Mesenchymal stem cell (in vitro differentiated cells and primary cell): ENCODE results near the gene PHC2.

Experiments
- DNase-seq: peaks from one replicate; pipeline ENCODE4 v3.0.0-alpha.2; 2013
- H2AFZ ChIP-seq: one replicate; pipeline ENCODE4 v1.6.1; 2013; ENCODE audit warnings: low read depth, mild to moderate bottlenecking, control low read depth, inconsistent platforms, low read length, moderate library complexity
- H2AK5ac ChIP-seq: 2 replicates; pipeline ENCODE4 v1.6.1; 2013; ENCODE audit warnings: low read length, moderate library complexity, mild to moderate bottlenecking, inconsistent platforms; ENCODE audit not compliant: severe bottlenecking
- H2BK120ac ChIP-seq: one replicate; pipeline ENCODE4 v1.6.1; 2013; ENCODE audit warnings: low read depth, mild to moderate bottlenecking, inconsistent platforms, low read length, moderate library complexity
- H2BK12ac ChIP-seq, 2 experiments: one replicate each; pipeline ENCODE4 v1.6.1; 2013; ENCODE audit warnings: inconsistent platforms in 2 of 2, low read length in 2 of 2, mild to moderate bottlenecking in 2 of 2, moderate library complexity in 2 of 2, control low read depth in 1 of 2
- H2BK15ac ChIP-seq: one replicate; pipeline ENCODE4 v1.6.1; 2013; ENCODE audit warnings: mild to moderate bottlenecking, low read depth, inconsistent platforms; ENCODE audit not compliant: poor library complexity, severe bottlenecking
- H2BK5ac ChIP-seq: 2 replicates; pipeline ENCODE4 v1.6.1; 2013; ENCODE audit warnings: low read depth, mild to moderate bottlenecking, low read length, control low read depth, inconsistent platforms; ENCODE audit not compliant: poor library complexity, severe bottlenecking
- H3K14ac ChIP-seq, 2 experiments: one replicate each; pipeline ENCODE4 v1.6.1; 2013; ENCODE audit warnings: inconsistent platforms in 2 of 2, low read length in 2 of 2, control low read depth in 1 of 2, mild to moderate bottlenecking in 1 of 2, moderate library complexity in 1 of 2
- H3K18ac ChIP-seq, 2 experiments: one replicate each; pipeline ENCODE4 v1.6.1; 2013; ENCODE audit warnings: inconsistent platforms in 2 of 2, low read length in 2 of 2, control low read depth in 1 of 2, low read depth in 1 of 2, mild to moderate bottlenecking in 1 of 2
- H3K23ac ChIP-seq, 2 experiments: one replicate each; pipeline ENCODE4 v1.6.1; 2013; ENCODE audit warnings: inconsistent platforms in 2 of 2, low read length in 2 of 2, mild to moderate bottlenecking in 2 of 2, moderate library complexity in 2 of 2, control low read depth in 1 of 2
- H3K27ac ChIP-seq: 2 replicates; pipeline ENCODE4 v1.5.1; 2013; ENCODE audit warnings: mild to moderate bottlenecking, moderate library complexity, low read length, control low read depth, inconsistent platforms; ENCODE audit not compliant: poor library complexity, severe bottlenecking
- H3K27me3 ChIP-seq, 2 experiments: 2 replicates each; pipeline versions ENCODE4 v1.6.1 to v1.7.0; 2013; ENCODE audit warnings: low read length in 2 of 2, mild to moderate bottlenecking in 2 of 2, moderate library complexity in 2 of 2, control low read depth in 1 of 2, inconsistent platforms in 1 of 2; ENCODE audit not compliant: control insufficient read depth in 1 of 2, insufficient read depth in 1 of 2
- H3K36me3 ChIP-seq, 2 experiments: 2 replicates each; pipeline versions ENCODE4 v1.6.1 to v1.7.0; 2013; ENCODE audit warnings: low read length in 2 of 2, control low read depth in 1 of 2, inconsistent platforms in 1 of 2, low read depth in 1 of 2, mild to moderate bottlenecking in 1 of 2; ENCODE audit not compliant: insufficient read depth in 2 of 2, control insufficient read depth in 1 of 2
- H3K4ac ChIP-seq, 2 experiments: one replicate each; pipeline ENCODE4 v1.6.1; 2013; ENCODE audit warnings: inconsistent platforms in 2 of 2, low read length in 2 of 2, mild to moderate bottlenecking in 2 of 2, moderate library complexity in 2 of 2, control low read depth in 1 of 2, low read depth in 1 of 2
- H3K4me1 ChIP-seq: 2 replicates; pipeline ENCODE4 v1.6.1; 2013; ENCODE audit warnings: low read depth, low read length, control low read depth; ENCODE audit not compliant: control insufficient read depth, insufficient read depth
- H3K4me2 ChIP-seq: 2 replicates; pipeline ENCODE4 v1.6.1; 2013; ENCODE audit warnings: low read length, mild to moderate bottlenecking, inconsistent platforms; ENCODE audit not compliant: poor library complexity, severe bottlenecking
- H3K4me3 ChIP-seq, 2 experiments: 2 replicates each; pipeline versions ENCODE4 v1.5.1 to v1.7.0; 2013; ENCODE audit warnings: low read length in 2 of 2, mild to moderate bottlenecking in 2 of 2, control low read depth in 1 of 2, low read depth in 1 of 2; ENCODE audit not compliant: insufficient read depth in 1 of 2
- H3K79me1 ChIP-seq: replicated peaks from 2 replicates; pipeline ENCODE4 v1.6.1; 2013; ENCODE audit warnings: mild to moderate bottlenecking, control low read depth, low read length, inconsistent platforms; ENCODE audit not compliant: poor library complexity, severe bottlenecking
- H3K9ac ChIP-seq: 2 replicates; pipeline ENCODE4 v1.7.0; 2013; ENCODE audit warnings: mild to moderate bottlenecking, low read length, moderate library complexity
- H3K9me3 ChIP-seq: 2 replicates; pipeline ENCODE4 v1.7.0; 2013; ENCODE audit warnings: mild to moderate bottlenecking, low read length; ENCODE audit not compliant: control insufficient read depth
- H4K8ac ChIP-seq: one replicate; pipeline ENCODE4 v1.6.1; 2013; ENCODE audit warnings: inconsistent platforms, mild to moderate bottlenecking, low read length, moderate library complexity
- H4K91ac ChIP-seq: one replicate; pipeline ENCODE4 v1.6.1; 2013; ENCODE audit warnings: mild to moderate bottlenecking, low read length, inconsistent platforms
- WGBS: methylation state at CpG from one replicate; pipeline ENCODE4 v1.1.7; 2013; ENCODE audit warnings: mixed read lengths; 5-methylcytosine and 5-hydroxymethylcytosine counted together

PHC2 gene

DNA sequence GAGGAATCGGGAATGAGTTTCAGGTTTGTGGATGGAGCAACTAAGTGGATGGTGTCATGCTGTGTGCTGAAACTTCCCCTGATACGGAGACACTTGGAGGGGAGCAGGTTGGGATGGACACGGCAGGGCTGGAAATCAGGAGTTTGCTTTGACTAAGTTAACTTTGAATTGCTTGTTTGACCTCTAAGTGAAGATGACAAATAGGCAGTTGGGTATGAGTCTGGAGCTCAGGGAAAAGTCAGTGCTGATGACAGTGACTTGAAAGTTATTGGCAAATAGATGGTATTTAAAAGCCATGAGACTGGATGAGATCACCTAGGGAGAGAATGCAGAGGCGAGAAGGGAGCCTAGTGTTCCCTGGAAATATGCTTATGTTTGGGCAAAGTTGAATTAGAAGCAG, 28.8 kb upstream of the PHC2 start:
- peaks cover 30% of the 10 kb centered on the region for H3K4me1 ChIP-seq
- H2AFZ ChIP-seq, result no peak overlapping the region
- peak; percentile 72 for DNase-seq
- peak overlapping the region; percentile 81 for H2AK5ac ChIP-seq
- H3K23ac ChIP-seq, result no peak overlapping the region
- no peak overlapping the region for H3K27ac ChIP-seq
- 77% methylated on average over 4 of the region's 4 CpGs for WGBS
- H2BK5ac ChIP-seq, result no peak overlapping the region
- peak overlapping the region in 1 of 2 experiments; percentile 47 for H3K4ac ChIP-seq
- no peak overlapping the region for H2BK120ac ChIP-seq
- no peak overlapping the region for H3K14ac ChIP-seq
- no peak overlapping the region for H4K91ac ChIP-seq
- H3K4me2 ChIP-seq, result no peak overlapping the region
- H4K8ac ChIP-seq, result no peak overlapping the region
- no peaks in the 10 kb centered on the region for H3K36me3 ChIP-seq
- peak overlapping the region in 1 of 2 experiments; percentile 75 for H3K18ac ChIP-seq
- H3K9me3 ChIP-seq, result no peaks in the 10 kb centered on the region
- no peaks in the 10 kb centered on the region for H3K27me3 ChIP-seq
- no peak overlapping the region for H3K4me3 ChIP-seq
- H3K79me1 ChIP-seq, result no peaks in the 10 kb centered on the region
- H3K9ac ChIP-seq, result peak overlapping the region; percentile 53
- H2BK15ac ChIP-seq, result no peak overlapping the region
- H2BK12ac ChIP-seq, result peak overlapping the region in 1 of 2 experiments; percentile 37

DNA sequence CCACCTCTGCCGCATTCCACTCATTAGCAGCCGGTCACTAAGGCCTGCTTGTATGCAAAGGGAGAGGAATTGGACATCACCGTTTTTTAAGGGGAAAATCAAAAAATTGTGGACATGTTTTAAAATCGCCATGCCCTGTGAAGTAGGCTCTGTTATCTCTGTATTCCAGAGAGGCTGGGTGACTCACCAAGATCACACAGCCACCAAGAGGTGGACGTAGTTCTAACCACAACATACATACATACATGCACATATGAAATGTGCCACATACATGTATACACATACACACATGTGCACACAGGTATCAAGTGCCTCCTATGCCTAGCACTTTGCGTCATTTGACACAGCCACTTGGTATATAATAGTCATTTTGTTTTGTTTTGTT, 25.6 kb upstream of the PHC2 start:
- Histone ChIP-seq H3K14ac (no peak overlapping the region), H2BK5ac (no peak overlapping the region), H3K4ac (no peak overlapping the region), H3K79me1 (no peaks in the 10 kb centered on the region), H2BK12ac (peak overlapping the region in 1 of 2 experiments; percentile 12), H3K4me2 (no peak overlapping the region), H3K18ac (no peak overlapping the region), H3K27me3 (no peaks in the 10 kb centered on the region), H4K8ac (no peak overlapping the region), H3K4me3 (no peak overlapping the region), H2AFZ (no peak overlapping the region), H2AK5ac (no peak overlapping the region), H4K91ac (no peak overlapping the region), H3K4me1 (peaks cover 31% of the 10 kb centered on the region), H3K9me3 (peaks cover 4% of the 10 kb centered on the region), H3K9ac (peak overlapping the region; percentile 51), H3K36me3 (no peaks in the 10 kb centered on the region), H3K27ac (no peak overlapping the region), H3K23ac (no peak overlapping the region), H2BK15ac (no peak overlapping the region), H2BK120ac (no peak overlapping the region)
- DNase-seq, result peak; percentile 40
- 70% methylated on average over 6 of the region's 6 CpGs for WGBS

DNA sequence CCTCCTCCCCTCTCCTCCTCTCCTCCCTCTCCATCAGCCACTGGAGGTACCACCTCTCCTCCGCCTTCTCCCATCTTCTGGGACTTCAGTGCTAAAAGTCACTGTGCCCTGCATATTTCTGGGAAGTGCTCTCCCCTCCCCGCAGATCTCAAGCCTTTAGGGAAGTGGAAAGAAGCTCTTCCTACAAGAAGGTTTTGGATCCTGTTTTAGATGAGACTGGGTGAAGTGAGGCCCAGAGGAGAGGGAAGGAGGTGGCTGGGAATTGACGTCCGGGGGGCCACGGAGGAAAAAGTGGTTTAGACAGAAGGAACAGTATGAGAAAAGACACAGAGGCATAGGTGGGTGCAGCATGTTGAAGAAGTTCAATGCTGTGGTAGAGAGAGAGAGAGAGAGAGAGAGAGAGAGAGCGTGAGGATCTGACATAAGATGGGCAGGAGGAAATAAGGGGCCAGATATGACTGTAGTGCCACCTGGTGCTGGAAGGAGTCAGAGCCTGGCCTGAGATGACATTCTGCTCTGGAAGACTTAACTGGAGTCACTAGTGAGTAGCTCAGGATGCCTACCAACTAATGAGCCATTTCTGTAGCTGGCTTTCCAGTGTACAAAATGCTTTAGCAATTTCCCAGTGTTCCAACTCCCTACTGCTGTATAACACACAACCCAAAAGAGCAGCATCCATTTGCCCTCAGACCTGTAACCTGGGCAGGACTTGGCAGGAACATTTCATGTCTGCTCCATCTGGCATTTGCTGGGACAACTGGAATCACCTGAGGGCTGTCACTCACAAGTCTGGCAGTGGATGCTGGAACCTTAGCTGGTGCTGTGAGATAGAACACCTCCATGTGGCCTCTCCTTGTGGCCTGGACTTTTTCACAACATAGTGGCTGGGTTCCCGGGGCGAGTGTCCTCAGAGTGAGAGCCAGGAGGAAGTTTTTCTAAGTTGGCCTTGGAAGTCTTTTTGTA, 24.9 kb upstream of the PHC2 start:
- Histone ChIP-seq H3K14ac (no peak overlapping the region), H3K4me3 (no peak overlapping the region), H3K36me3 (no peaks in the 10 kb centered on the region), H3K23ac (no peak overlapping the region), H2AK5ac (peak overlapping the region; percentile 96), H2BK15ac (no peak overlapping the region), H3K27ac (peak overlapping the region; percentile 44), H3K79me1 (no peaks in the 10 kb centered on the region), H3K9ac (peak overlapping the region; percentile 51), H3K18ac (peak overlapping the region; percentile 48 to 69), H3K4me1 (peaks cover 30% of the 10 kb centered on the region), H3K4ac (peak overlapping the region; percentile 54 to 63), H3K4me2 (no peak overlapping the region), H2BK12ac (peak overlapping the region; percentile 91 to 97), H4K8ac (peak overlapping the region; percentile 45), H4K91ac (peak overlapping the region; percentile 63), H3K9me3 (peaks cover 4% of the 10 kb centered on the region), H2BK120ac (peak overlapping the region; percentile 88), H2AFZ (no peak overlapping the region), H2BK5ac (no peak overlapping the region), H3K27me3 (no peaks in the 10 kb centered on the region)
- DNase-seq, result peak; percentile 92
- 54% methylated on average over 8 of the region's 8 CpGs for WGBS

DNA sequence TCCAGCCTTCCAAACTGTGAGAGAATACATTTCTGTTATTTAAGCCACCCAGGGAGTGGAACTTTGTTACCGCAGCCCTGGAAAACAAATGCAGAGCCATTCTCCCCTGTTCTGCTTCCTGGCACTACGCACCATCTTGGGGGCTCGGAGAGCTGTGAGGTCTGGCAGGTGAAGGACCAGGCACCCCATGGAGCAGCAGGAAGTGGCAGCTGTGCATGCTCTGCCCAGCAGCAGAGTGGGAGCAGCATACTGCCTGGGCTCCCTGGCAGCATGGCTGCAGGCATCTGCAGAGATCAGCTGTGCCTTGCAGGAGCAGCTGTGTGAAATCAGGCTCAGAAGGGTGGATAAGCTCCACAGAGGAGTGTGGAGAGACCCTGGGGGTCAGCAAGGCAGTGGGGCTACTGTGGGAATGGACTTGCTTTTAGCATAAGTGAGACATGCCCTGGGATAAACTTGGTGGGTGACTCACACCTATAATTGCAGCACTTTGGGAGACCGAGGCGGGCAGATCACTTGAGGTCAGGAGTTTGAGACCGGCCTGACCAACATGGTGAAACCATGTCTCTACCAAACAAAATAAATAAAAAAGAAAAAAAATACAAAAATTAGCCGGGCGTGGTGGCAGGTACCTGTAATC, 23.9 kb upstream of the PHC2 start:
- 71% methylated on average over 8 of the region's 8 CpGs for WGBS
- H3K79me1 ChIP-seq, result no peaks in the 10 kb centered on the region

More for the DNA sequence above, 23.9 kb upstream of the PHC2 start:
- H3K4me1 ChIP-seq, result peaks cover 23% of the 10 kb centered on the region
- peak; percentile 79 for DNase-seq
- H3K18ac ChIP-seq, result peak overlapping the region; percentile 79 to 90
- H3K4me2 ChIP-seq, result no peak overlapping the region
- peak overlapping the region in 1 of 2 experiments; percentile 77 for H3K23ac ChIP-seq
- no peak overlapping the region for H2AK5ac ChIP-seq
- no peaks in the 10 kb centered on the region for H3K36me3 ChIP-seq
- H3K4ac ChIP-seq, result peak overlapping the region; percentile 57 to 63
- peak overlapping the region; percentile 51 for H3K27ac ChIP-seq
- peak overlapping the region in 1 of 2 experiments; percentile 98 for H3K14ac ChIP-seq
- H2BK120ac ChIP-seq, result no peak overlapping the region
- no peak overlapping the region for H3K9ac ChIP-seq
- H3K27me3 ChIP-seq, result no peaks in the 10 kb centered on the region
- H2BK12ac ChIP-seq, result peak overlapping the region in 1 of 2 experiments; percentile 91
- H2BK5ac ChIP-seq, result no peak overlapping the region
- peak overlapping the region; percentile 57 for H4K8ac ChIP-seq
- no peak overlapping the region for H2BK15ac ChIP-seq
- H2AFZ ChIP-seq, result no peak overlapping the region
- H3K9me3 ChIP-seq, result peaks cover 4% of the 10 kb centered on the region
- no peak overlapping the region for H3K4me3 ChIP-seq
- peak overlapping the region; percentile 45 for H4K91ac ChIP-seq
